Liver (tissue), 9 donors: ENCODE data around the gene DIP2C. TPM values are rescaled to one million over a fixed set of nuclear protein-coding genes. Genes with fewer than 3 reads are reported as not detected.

ENCODE experiments used
- DNase-seq: peaks from one replicate; pipeline ENCODE4 v3.0.0-alpha.2; 2017; ENCODE audit warnings: low spot score
- H3K27ac ChIP-seq, 2 donors: one replicate each; pipeline ENCODE4 v1.7.0; 2013; ENCODE audit warnings: inconsistent platforms in 2 of 2, low read length in 2 of 2, control low read depth in 1 of 2, low read depth in 1 of 2, mild to moderate bottlenecking in 1 of 2
- H3K27me3 ChIP-seq, 4 donors: one replicate each; pipeline versions ENCODE4 v1.6.1 to v1.7.0; 2013; ENCODE audit warnings: low read length in 3 of 4, inconsistent platforms in 1 of 4, mild to moderate bottlenecking in 1 of 4, moderate library complexity in 1 of 4; ENCODE audit not compliant: control insufficient read depth in 4 of 4, insufficient read depth in 4 of 4
- H3K36me3 ChIP-seq, 4 donors: one replicate each; pipeline versions ENCODE4 v1.6.1 to v1.7.0; 2013; ENCODE audit warnings: low read length in 3 of 4, mild to moderate bottlenecking in 3 of 4, low read depth in 1 of 4, moderate library complexity in 1 of 4; ENCODE audit not compliant: control insufficient read depth in 4 of 4, insufficient read depth in 3 of 4
- H3K4me1 ChIP-seq, 4 donors: one replicate each; pipeline versions ENCODE4 v1.6.1 to v1.7.0; 2013; ENCODE audit warnings: low read length in 3 of 4, mild to moderate bottlenecking in 3 of 4, moderate library complexity in 1 of 4; ENCODE audit not compliant: control insufficient read depth in 4 of 4, insufficient read depth in 4 of 4
- H3K4me3 ChIP-seq, 3 donors: one replicate each; pipeline versions ENCODE4 v1.6.1 to v1.7.0; 2013; ENCODE audit warnings: low read length in 3 of 3, control low read depth in 1 of 3, low read depth in 1 of 3, mild to moderate bottlenecking in 1 of 3
- H3K9ac ChIP-seq, 2 donors: one replicate each; pipeline ENCODE4 v1.7.0; 2013; ENCODE audit warnings: low read length in 2 of 2, mild to moderate bottlenecking in 2 of 2, moderate library complexity in 2 of 2, control low read depth in 1 of 2, low read depth in 1 of 2
- H3K9me3 ChIP-seq, 4 donors: one replicate each; pipeline versions ENCODE4 v1.6.1 to v1.7.0; 2013; ENCODE audit warnings: low read length in 3 of 4; ENCODE audit not compliant: control insufficient read depth in 4 of 4
- ATF3 ChIP-seq: IDR thresholded peaks from 2 replicates; pipeline ENCODE4 v1.6.1; 2016; ENCODE audit warnings: antibody characterized with exemption
- EGR1 ChIP-seq, 2 donors: IDR thresholded peaks; 2 replicates each; pipeline ENCODE4 v1.6.1; 2016 to 2018; ENCODE audit warnings: antibody characterized with exemption in 2 of 2, low read depth in 2 of 2
- FOXA1 ChIP-seq: IDR thresholded peaks from 2 replicates; pipeline ENCODE4 v1.6.1; 2016; ENCODE audit warnings: antibody characterized with exemption
- FOXA2 ChIP-seq: IDR thresholded peaks from 2 replicates; pipeline ENCODE4 v1.6.1; 2016; ENCODE audit warnings: antibody characterized with exemption
- GABPA ChIP-seq, 2 donors: IDR thresholded peaks in 1 of 2; conservative IDR thresholded peaks in 1 of 2; 2 replicates each; pipeline ENCODE4 v1.6.1; 2016; ENCODE audit warnings: antibody characterized with exemption in 2 of 2, mild to moderate bottlenecking in 1 of 2, moderate library complexity in 1 of 2
- HNF4A ChIP-seq, 2 donors: conservative IDR thresholded peaks; 2 replicates each; pipeline ENCODE4 v1.6.1; 2016; ENCODE audit warnings: antibody characterized with exemption in 2 of 2, mild to moderate bottlenecking in 2 of 2
- HNF4G ChIP-seq: IDR thresholded peaks from 2 replicates; pipeline ENCODE4 v1.6.1; 2016; ENCODE audit warnings: antibody characterized with exemption
- JUND ChIP-seq, 2 donors: IDR thresholded peaks; 2 replicates each; pipeline ENCODE4 v1.6.1; 2016; ENCODE audit warnings: antibody characterized with exemption in 2 of 2
- NR2F2 ChIP-seq: IDR thresholded peaks from 2 replicates; pipeline ENCODE4 v1.6.1; 2016; ENCODE audit warnings: antibody characterized with exemption
- RAD21 ChIP-seq, 2 donors: IDR thresholded peaks; 2 replicates each; pipeline ENCODE4 v1.6.1; 2016; ENCODE audit warnings: antibody characterized with exemption in 2 of 2, mild to moderate bottlenecking in 2 of 2
- RXRA ChIP-seq, 2 donors: IDR thresholded peaks; 2 replicates each; pipeline ENCODE4 v1.6.1; 2017 to 2018; ENCODE audit warnings: antibody characterized with exemption in 2 of 2, mild to moderate bottlenecking in 1 of 2
- SP1 ChIP-seq: IDR thresholded peaks from 2 replicates; pipeline ENCODE4 v1.6.1; 2018; ENCODE audit warnings: antibody characterized with exemption, mild to moderate bottlenecking
- TAF1 ChIP-seq: conservative IDR thresholded peaks from 2 replicates; pipeline ENCODE4 v1.6.1; 2016; ENCODE audit warnings: antibody characterized with exemption, mild to moderate bottlenecking
- YY1 ChIP-seq: IDR thresholded peaks from 2 replicates; pipeline ENCODE4 v1.6.1; 2016; ENCODE audit warnings: antibody characterized with exemption, mild to moderate bottlenecking
- ZBTB33 ChIP-seq: IDR thresholded peaks from 2 replicates; pipeline ENCODE4 v1.6.1; 2016; ENCODE audit warnings: antibody characterized with exemption
- WGBS: extraction: QIAGEN DNeasy Blood & Tissue Kit; methylation state at CpG from one replicate; pipeline ENCODE4 v1.1.7; 2013; 5-methylcytosine and 5-hydroxymethylcytosine counted together
- polyA plus RNA-seq, 2 donors: library from polyadenylated mRNA; stranded (reverse) in 1 of 2; unstranded in 1 of 2; fragments of 200-250 nt in 1 of 2; fragments of >200 nt in 1 of 2; fragmentation: Nextera tagmentation in 1 of 2; extraction: Ambion mirVana in 1 of 2; gene quantifications; one replicate each; pipeline versions ENCODE4 v1.2.1 to v1.2.3, GENCODE V29; 2013 to 2015
- total RNA-seq, 2 donors: library from RNA; depleted of rRNA; stranded (reverse); fragments of >200 nt; gene quantifications; one replicate each; pipeline ENCODE4 v1.2.3, GENCODE V29; 2014
- TF ChIP-seq, protein P1 (sequence below): IDR thresholded peaks from 2 replicates; pipeline ENCODE4 v1.6.1; 2016; ENCODE audit warnings: antibody characterized with exemption, mild to moderate bottlenecking
- TF ChIP-seq, protein P2 (sequence below): fragments of 150-350 bp; IDR thresholded peaks from 2 replicates; pipeline ENCODE4 v1.5.1; 2017; ENCODE audit warnings: improper control_type of control experiment, low read depth, low read length; ENCODE audit not compliant: missing input control
- TF ChIP-seq, protein P3 (sequence below): IDR thresholded peaks from 2 replicates; pipeline ENCODE4 v1.6.1; 2016; ENCODE audit warnings: antibody characterized with exemption
- donor health status: healthy.
- donor health status: healthy.
- donor health status: healthy.
- donor health status: healthy.
- donor health status: healthy.

The DIP2C gene
- total and polyA plus RNA-seq, 4 donors = 4.2 to 12.2 (median 5.7) TPM

DNA sequence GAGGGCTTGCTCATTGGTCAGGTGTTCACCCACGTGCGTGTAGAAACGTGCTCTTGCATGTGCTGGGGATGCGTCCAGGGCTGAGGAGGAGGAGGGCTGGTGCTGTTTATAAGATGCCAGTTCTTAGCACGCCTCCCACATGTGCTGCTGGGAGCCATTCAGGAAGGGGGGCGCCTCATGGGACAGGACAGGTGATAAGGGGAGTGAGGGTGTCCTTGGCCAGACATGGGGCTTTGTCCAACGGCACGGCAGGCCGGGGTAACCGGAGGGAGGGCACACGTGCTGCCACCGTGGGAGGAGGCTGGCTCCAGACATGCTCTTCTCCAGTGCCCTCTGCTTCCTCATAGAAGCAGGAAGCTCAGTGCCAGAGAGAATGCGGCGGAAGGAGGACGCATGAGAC, 404.3 kb downstream of the DIP2C start:
- H3K27ac ChIP-seq = no peak overlapping the region
- H3K4me3 ChIP-seq = no peak overlapping the region
- no peak for TF ChIP-seq JUND (IDR thresholded peaks at IDR 0.05)
- TF ChIP-seq TAF1 = no peak
- TF ChIP-seq HNF4G = no peak
- TF ChIP-seq SP1 = no peak
- TF ChIP-seq NR2F2 = no peak
- TF ChIP-seq FOXA2 = no peak
- TF ChIP-seq RAD21 (IDR thresholded peaks at IDR 0.05) = no peak
- TF ChIP-seq GABPA (IDR thresholded peaks at IDR 0.05 in 1 of 2, conservative IDR thresholded peaks at IDR 0.05 in 1 of 2) = no peak
- no peak for TF ChIP-seq RXRA (IDR thresholded peaks at IDR 0.05)
- no peak for TF ChIP-seq HNF4A (conservative IDR thresholded peaks at IDR 0.05)
- TF ChIP-seq ATF3 = no peak
- TF ChIP-seq, protein P1, sequence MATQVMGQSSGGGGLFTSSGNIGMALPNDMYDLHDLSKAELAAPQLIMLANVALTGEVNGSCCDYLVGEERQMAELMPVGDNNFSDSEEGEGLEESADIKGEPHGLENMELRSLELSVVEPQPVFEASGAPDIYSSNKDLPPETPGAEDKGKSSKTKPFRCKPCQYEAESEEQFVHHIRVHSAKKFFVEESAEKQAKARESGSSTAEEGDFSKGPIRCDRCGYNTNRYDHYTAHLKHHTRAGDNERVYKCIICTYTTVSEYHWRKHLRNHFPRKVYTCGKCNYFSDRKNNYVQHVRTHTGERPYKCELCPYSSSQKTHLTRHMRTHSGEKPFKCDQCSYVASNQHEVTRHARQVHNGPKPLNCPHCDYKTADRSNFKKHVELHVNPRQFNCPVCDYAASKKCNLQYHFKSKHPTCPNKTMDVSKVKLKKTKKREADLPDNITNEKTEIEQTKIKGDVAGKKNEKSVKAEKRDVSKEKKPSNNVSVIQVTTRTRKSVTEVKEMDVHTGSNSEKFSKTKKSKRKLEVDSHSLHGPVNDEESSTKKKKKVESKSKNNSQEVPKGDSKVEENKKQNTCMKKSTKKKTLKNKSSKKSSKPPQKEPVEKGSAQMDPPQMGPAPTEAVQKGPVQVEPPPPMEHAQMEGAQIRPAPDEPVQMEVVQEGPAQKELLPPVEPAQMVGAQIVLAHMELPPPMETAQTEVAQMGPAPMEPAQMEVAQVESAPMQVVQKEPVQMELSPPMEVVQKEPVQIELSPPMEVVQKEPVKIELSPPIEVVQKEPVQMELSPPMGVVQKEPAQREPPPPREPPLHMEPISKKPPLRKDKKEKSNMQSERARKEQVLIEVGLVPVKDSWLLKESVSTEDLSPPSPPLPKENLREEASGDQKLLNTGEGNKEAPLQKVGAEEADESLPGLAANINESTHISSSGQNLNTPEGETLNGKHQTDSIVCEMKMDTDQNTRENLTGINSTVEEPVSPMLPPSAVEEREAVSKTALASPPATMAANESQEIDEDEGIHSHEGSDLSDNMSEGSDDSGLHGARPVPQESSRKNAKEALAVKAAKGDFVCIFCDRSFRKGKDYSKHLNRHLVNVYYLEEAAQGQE = no peak
- TF ChIP-seq YY1 = no peak
- TF ChIP-seq, protein P2, sequence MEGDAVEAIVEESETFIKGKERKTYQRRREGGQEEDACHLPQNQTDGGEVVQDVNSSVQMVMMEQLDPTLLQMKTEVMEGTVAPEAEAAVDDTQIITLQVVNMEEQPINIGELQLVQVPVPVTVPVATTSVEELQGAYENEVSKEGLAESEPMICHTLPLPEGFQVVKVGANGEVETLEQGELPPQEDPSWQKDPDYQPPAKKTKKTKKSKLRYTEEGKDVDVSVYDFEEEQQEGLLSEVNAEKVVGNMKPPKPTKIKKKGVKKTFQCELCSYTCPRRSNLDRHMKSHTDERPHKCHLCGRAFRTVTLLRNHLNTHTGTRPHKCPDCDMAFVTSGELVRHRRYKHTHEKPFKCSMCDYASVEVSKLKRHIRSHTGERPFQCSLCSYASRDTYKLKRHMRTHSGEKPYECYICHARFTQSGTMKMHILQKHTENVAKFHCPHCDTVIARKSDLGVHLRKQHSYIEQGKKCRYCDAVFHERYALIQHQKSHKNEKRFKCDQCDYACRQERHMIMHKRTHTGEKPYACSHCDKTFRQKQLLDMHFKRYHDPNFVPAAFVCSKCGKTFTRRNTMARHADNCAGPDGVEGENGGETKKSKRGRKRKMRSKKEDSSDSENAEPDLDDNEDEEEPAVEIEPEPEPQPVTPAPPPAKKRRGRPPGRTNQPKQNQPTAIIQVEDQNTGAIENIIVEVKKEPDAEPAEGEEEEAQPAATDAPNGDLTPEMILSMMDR = no peak
- no peak for DNase-seq
- no peak overlapping the region for H3K9ac ChIP-seq
- WGBS = 88% methylated on average over 15 of the region's 15 CpGs
- H3K4me1 ChIP-seq = no peaks in the 10 kb centered on the region
- no peaks in the 10 kb centered on the region for H3K9me3 ChIP-seq
- peaks cover 4 to 69% (median 26%) of the 10 kb centered on the region in 4 donors for H3K36me3 ChIP-seq
- no peaks in the 10 kb centered on the region for H3K27me3 ChIP-seq

DNA sequence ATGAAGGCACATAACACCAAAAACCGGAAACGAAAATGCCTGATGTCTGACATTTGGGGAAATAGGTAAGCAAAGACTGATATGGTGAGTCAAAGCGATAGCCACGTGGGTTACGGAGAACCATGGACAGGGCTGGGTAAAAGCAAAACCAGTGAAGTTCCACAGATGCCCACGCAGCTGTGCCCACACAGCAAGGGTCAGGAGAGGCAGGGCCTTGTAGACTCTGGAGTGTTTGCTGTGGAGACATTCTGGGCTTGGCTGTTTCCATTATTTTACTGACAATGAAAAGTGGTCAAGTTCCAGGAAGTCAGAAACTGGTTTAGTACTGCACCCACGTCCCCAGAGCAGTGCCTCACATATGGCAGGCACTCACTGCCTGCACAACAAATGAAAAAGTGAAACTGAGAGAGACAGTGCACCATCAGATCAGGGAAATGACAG, 405.5 kb downstream of the DIP2C start:
- H3K9me3 ChIP-seq = no peaks in the 10 kb centered on the region
- no peaks in the 10 kb centered on the region for H3K4me1 ChIP-seq
- H3K27me3 ChIP-seq = no peaks in the 10 kb centered on the region
- H3K9ac ChIP-seq = no peak overlapping the region
- TF ChIP-seq, protein P2 = no peak
- TF ChIP-seq EGR1 (IDR thresholded peaks at IDR 0.05; ENCODE audit: low read depth in 2 of 2) = no peak
- no peak for TF ChIP-seq YY1
- no peak for TF ChIP-seq NR2F2
- TF ChIP-seq RAD21 (IDR thresholded peaks at IDR 0.05) = no peak
- no peak for TF ChIP-seq JUND (IDR thresholded peaks at IDR 0.05)
- TF ChIP-seq, protein P3, sequence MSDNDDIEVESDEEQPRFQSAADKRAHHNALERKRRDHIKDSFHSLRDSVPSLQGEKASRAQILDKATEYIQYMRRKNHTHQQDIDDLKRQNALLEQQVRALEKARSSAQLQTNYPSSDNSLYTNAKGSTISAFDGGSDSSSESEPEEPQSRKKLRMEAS = no peak
- no peak for TF ChIP-seq TAF1
- no peak for TF ChIP-seq ZBTB33
- TF ChIP-seq HNF4G = no peak
- TF ChIP-seq FOXA1 = no peak
- TF ChIP-seq ATF3 = no peak
- TF ChIP-seq RXRA (IDR thresholded peaks at IDR 0.05) = no peak
- TF ChIP-seq HNF4A (conservative IDR thresholded peaks at IDR 0.05) = no peak
- H3K4me3 ChIP-seq = no peak overlapping the region
- no peak overlapping the region for H3K27ac ChIP-seq
- WGBS = 92% methylated on average over 7 of the region's 7 CpGs
- no peak for DNase-seq
- H3K36me3 ChIP-seq = peaks cover 4 to 82% (median 30%) of the 10 kb centered on the region in 4 donors
